ENCODE measurements around the gene KRT14. TPM values are rescaled to one million over a fixed set of nuclear protein-coding genes. Genes with fewer than 3 reads are reported as not detected.

Gene KRT14
- total RNA-seq, 1 donor from 2014 or later = 1.0 TPM

GRCh38 chr17:41631898-41632285 lies 45.2 kb upstream of the KRT14 start:
- H3K27me3 ChIP-seq (ENCODE audit: insufficient read depth, low read length) = peaks cover 4% of the 10 kb centered on the region
- H3K4me1 ChIP-seq (ENCODE audit: insufficient read depth, low read length) = peaks cover 13% of the 10 kb centered on the region
- H4K20me1 ChIP-seq (ENCODE audit: insufficient read depth, low read length) = no peaks in the 10 kb centered on the region
- no peaks in the 10 kb centered on the region for H3K9me3 ChIP-seq (ENCODE audit: insufficient read depth, low read depth, low read length)
- H3K9me3 Mint-ChIP-seq (ENCODE audit: unreplicated experiment) = no peaks in the 10 kb centered on the region
- H3K4me3 ChIP-seq (ENCODE audit: insufficient read depth, low read depth, low read length) = no peak overlapping the region
- no peak overlapping the region for H3K9ac ChIP-seq (ENCODE audit: low read length)
- FAIRE-seq = no peak
- no peak overlapping the region for H3K4me3 Mint-ChIP-seq (ENCODE audit: unreplicated experiment)
- peaks cover 22% of the 10 kb centered on the region for H3K27me3 Mint-ChIP-seq (ENCODE audit: low read depth, unreplicated experiment)
- no peaks in the 10 kb centered on the region for H3K36me3 Mint-ChIP-seq (ENCODE audit: low read depth, unreplicated experiment)
- H3K4me1 Mint-ChIP-seq (ENCODE audit: low read depth, unreplicated experiment) = peaks cover 2% of the 10 kb centered on the region
- H3K36me3 ChIP-seq (ENCODE audit: insufficient read depth, low read length) = no peaks in the 10 kb centered on the region
- H2AFZ ChIP-seq (ENCODE audit: low read depth, low read length) = no peak overlapping the region
- no peak overlapping the region for H3K4me2 ChIP-seq (ENCODE audit: low read length)
- no peak for TF ChIP-seq CTCF (IDR thresholded peaks at IDR 0.05; ENCODE audit: insufficient read depth, low read depth, low read length)
- no peak overlapping the region for H3K27ac ChIP-seq (ENCODE audit: low read depth, low read length)
- no peak for DNase-seq (ENCODE audit: low read depth)
- no peaks in the 10 kb centered on the region for H3K79me2 ChIP-seq (ENCODE audit: insufficient read depth, low read length)
- no peak overlapping the region for H3K27ac Mint-ChIP-seq (ENCODE audit: unreplicated experiment)

- TF ChIP-seq EZH2 (IDR thresholded peaks at IDR 0.05; ENCODE audit: insufficient read depth, low read length) = no peak
- H3K36me3 Mint-ChIP-seq (ENCODE audit: low read depth, unreplicated experiment) = no peaks in the 10 kb centered on the region
- H3K9ac ChIP-seq (ENCODE audit: low read length) = no peak overlapping the region
- no peak overlapping the region for H3K27ac ChIP-seq (ENCODE audit: low read depth, low read length)
- H3K27ac Mint-ChIP-seq (ENCODE audit: unreplicated experiment) = no peak overlapping the region
- DNase-seq (ENCODE audit: low read depth) (no peak), FAIRE-seq (no peak)
- no peak overlapping the region for H3K4me3 Mint-ChIP-seq (ENCODE audit: unreplicated experiment)
- H3K36me3 ChIP-seq (ENCODE audit: insufficient read depth, low read length) = no peaks in the 10 kb centered on the region
- H3K27me3 Mint-ChIP-seq (ENCODE audit: low read depth, unreplicated experiment) = peaks cover 23% of the 10 kb centered on the region
- no peaks in the 10 kb centered on the region for H4K20me1 ChIP-seq (ENCODE audit: insufficient read depth, low read length)
- no peak overlapping the region for H3K4me2 ChIP-seq (ENCODE audit: low read length)
- no peak overlapping the region for H3K4me3 ChIP-seq (ENCODE audit: insufficient read depth, low read depth, low read length)
- H3K9me3 Mint-ChIP-seq (ENCODE audit: unreplicated experiment) = no peaks in the 10 kb centered on the region
- peaks cover 13% of the 10 kb centered on the region for H3K4me1 ChIP-seq (ENCODE audit: insufficient read depth, low read length)
- H3K4me1 Mint-ChIP-seq (ENCODE audit: low read depth, unreplicated experiment) = peaks cover 3% of the 10 kb centered on the region
- no peaks in the 10 kb centered on the region for H3K79me2 ChIP-seq (ENCODE audit: insufficient read depth, low read length)
- H3K9me3 ChIP-seq (ENCODE audit: insufficient read depth, low read depth, low read length) = no peaks in the 10 kb centered on the region
- no peak overlapping the region for H2AFZ ChIP-seq (ENCODE audit: low read depth, low read length)
- peaks cover 4% of the 10 kb centered on the region for H3K27me3 ChIP-seq (ENCODE audit: insufficient read depth, low read length)
These were observed 44.6 kb upstream of the KRT14 start for GRCh38 chr17:41631025-41631897.

- Histone ChIP-seq H3K27ac (ENCODE audit: low read depth, low read length) (no peak overlapping the region), H3K4me3 (ENCODE audit: insufficient read depth, low read depth, low read length) (no peak overlapping the region), H3K9me3 (ENCODE audit: insufficient read depth, low read depth, low read length) (no peaks in the 10 kb centered on the region), H3K4me1 (ENCODE audit: insufficient read depth, low read length) (peaks cover 7% of the 10 kb centered on the region), H3K27me3 (ENCODE audit: insufficient read depth, low read length) (peaks cover 4% of the 10 kb centered on the region), H3K79me2 (ENCODE audit: insufficient read depth, low read length) (no peaks in the 10 kb centered on the region), H2AFZ (ENCODE audit: low read depth, low read length) (no peak overlapping the region), H4K20me1 (ENCODE audit: insufficient read depth, low read length) (no peaks in the 10 kb centered on the region), H3K36me3 (ENCODE audit: insufficient read depth, low read length) (no peaks in the 10 kb centered on the region), H3K9ac (ENCODE audit: low read length) (no peak overlapping the region), H3K4me2 (ENCODE audit: low read length) (no peak overlapping the region)
- TF ChIP-seq EZH2 (IDR thresholded peaks at IDR 0.05; ENCODE audit: insufficient read depth, low read length) (no peak), CTCF (IDR thresholded peaks at IDR 0.05; ENCODE audit: insufficient read depth, low read depth, low read length) (no peak)
- Mint-ChIP-seq H3K27ac (ENCODE audit: unreplicated experiment) (no peak overlapping the region), H3K4me3 (ENCODE audit: unreplicated experiment) (no peak overlapping the region), H3K9me3 (ENCODE audit: unreplicated experiment) (no peaks in the 10 kb centered on the region), H3K27me3 (ENCODE audit: low read depth, unreplicated experiment) (peaks cover 19% of the 10 kb centered on the region), H3K36me3 (ENCODE audit: low read depth, unreplicated experiment) (no peaks in the 10 kb centered on the region), H3K4me1 (ENCODE audit: low read depth, unreplicated experiment) (peaks cover 6% of the 10 kb centered on the region)
- FAIRE-seq (no peak), DNase-seq (ENCODE audit: low read depth) (no peak)
These were observed 43.4 kb upstream of the KRT14 start for GRCh38 chr17:41629826-41630670.

Measured in astrocyte (in vitro differentiated cells and primary cell).